Daoy (cell line): ENCODE data around the gene FZR1. TPM values are rescaled to one million over a fixed set of nuclear protein-coding genes. Genes with fewer than 3 reads are reported as not detected.
"Not testable (repeated sequence)": the region's sequence is repeated elsewhere in the genome, so short reads cannot be mapped to it uniquely, and the experiment has no call there.

Experiments
- DNase-seq: peaks from one replicate; pipeline ENCODE4 v3.0.0-alpha.2; 2015; ENCODE audit warnings: low read depth
- total RNA-seq: library from RNA; depleted of rRNA; stranded (reverse); fragments of >200 nt; shearing (Covaris generic); gene quantifications from 2 replicates; pipeline ENCODE4 v1.2.3, GENCODE V29; 2014

The FZR1 gene
- total RNA-seq, 1 experiment from 2014 or later, result 43.7 TPM

GRCh38 chr19:3494559-3494958 is 11.6 kb upstream of the FZR1 start:
- DNase-seq, result no peak

DNA sequence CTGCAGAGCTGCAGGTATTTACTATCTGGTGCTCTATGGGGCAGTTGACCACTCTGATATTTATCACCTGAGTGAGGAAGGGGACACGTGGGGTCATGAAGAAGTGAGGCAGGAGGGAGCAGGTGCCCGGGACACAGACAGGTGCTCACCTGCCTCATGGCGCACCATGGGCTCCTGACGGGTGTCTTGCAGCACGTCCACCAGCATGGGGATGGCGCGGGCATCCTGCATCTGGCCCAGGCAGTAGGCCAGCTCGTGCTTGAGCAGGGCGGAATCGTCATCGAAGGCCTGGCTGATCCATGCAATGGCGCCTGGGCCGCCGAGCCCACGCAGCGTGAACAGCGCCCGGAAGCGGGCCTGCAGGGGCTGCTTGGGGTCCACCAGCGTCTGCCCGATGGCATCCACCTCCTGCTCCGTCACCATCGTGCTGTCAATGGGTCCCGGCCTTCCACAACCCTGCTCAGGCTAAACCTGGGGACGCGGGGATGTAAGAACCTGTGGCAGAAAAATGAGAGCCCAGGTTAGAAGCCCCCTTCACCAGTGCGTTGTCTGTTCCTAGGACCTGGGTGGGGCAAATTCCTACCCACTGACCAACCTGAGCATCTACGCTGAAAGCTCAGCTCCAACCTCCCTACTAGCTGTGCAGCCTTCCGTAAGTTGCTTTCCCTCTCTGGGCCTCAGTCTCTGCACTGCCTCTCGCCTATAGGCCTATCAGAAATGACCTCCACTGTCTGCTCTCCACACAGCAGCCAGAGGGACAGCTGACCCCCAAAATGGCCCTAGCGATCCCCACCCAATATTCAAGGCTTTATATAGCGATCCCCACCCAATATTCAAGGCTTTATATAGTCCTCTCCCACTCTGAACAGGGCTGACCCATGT is 9.5 kb upstream of the FZR1 start:
- no peak for DNase-seq

GRCh38 chr19:3497757-3498520 is 8.2 kb upstream of the FZR1 start:
- DNase-seq, result no peak

DNA sequence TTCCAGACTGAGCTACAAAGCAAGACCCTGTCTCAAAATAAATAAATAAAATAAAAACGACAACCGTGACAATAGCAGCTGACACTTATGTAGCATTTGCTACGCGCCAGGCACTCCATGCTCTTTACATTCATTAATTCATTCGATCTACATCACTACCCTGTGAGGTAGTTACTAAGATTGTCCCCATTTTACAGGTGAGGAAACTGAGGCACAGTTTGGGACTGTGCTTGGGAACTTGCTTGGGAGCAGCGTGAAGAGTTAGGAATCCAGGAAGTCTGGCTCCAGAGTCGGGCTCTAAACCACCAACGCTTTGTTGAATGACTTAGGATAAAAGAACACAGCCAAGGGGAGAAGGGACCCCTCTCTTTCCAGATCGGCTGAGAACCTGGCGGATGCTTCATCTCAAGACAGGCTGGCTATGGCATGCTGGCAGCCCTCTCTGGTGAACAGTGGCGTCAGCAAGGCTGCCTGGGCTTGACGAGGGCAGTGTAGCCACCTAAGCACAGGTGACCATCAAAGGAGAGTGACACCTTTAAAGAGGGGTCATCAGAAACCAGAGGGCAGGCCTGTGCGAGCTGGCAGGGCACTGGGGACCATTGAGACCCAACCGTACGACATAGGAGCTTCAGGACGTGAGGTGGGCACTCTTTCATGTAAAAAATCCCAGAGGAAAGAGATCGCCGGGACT is 6.2 kb upstream of the FZR1 start:
- DNase-seq, result no peak

DNA sequence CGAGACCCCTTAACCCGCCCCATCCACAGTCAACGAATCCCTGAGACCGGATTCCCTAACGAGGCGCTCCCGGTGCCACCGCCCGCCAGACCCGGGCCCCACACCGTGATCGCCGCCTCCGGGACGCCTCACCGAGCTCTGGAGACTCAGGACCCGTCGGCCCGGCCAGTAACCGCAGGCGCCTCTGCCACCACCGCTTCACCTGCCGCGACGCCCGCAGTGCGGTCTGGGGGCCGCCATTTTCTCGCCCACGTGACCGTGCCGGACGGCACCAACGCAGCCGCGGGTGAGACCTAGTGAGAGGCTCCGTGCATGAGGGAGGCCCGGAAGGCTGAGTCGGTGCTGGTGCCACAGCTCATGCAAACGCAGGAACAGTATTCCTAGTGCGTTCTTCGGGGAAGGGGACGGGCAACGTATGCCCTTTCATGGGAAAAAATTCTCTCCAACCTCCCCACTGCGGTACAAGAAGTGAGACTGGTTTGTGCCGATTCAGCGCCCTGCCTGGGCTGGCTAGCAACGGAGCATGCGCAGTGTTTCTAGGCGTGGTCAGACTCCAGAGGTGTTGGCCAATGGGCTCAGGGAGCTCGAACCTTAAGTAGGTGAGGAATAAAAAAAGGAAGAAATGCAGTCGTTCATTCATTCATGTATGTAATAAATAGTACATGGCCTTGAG is 5.5 kb upstream of the FZR1 start, which contains the start of gene DOHH:
TSS of gene DOHH (minus strand) at position 246 of the 673 bp plus-strand sequence. CDS start 3,860 bp downstream, outside the sequence.
- peak; percentile 98 for DNase-seq

DNA sequence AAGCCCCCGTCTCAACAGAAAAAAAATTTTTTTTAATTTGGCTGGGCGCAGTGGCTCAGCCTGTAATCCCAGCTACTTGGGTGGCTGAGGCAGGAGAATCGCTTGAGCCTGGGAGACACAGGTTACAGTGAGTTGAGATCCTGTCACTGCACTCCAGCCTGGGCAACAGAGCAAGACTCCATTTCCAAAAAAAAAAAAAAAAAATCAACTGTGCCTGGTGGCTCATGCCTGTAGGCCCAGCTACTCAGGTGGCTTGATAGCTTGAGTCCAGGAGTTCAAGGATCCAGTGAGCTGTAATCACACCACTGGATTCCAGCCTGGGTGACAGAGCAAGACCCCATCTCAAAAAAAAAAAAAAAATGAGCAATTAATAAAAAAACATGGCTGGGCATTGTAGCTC is 4.3 kb upstream of the FZR1 start:
- DNase-seq, result no peak

GRCh38 chr19:3503036-3503572 is 3.0 kb upstream of the FZR1 start:
- peak; percentile 54 for DNase-seq

DNA sequence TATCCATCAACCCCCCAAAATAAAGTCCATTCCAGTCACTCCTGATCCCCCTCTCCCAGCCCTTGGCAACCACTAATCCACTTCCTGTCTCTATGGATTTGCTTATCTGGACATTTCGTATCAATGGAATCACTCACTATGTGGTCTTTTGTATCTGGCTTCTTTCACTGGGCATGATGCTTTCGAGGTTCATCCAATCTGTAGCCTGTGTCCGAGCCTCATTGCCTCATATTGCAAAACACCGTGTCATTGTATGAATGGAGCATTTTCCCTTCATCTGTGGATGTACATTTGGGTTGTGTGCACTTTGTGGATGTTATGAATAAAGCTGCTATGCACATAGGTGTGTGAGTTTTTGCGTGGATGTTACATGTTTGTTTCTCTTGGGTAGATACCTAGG is 1.4 kb upstream of the FZR1 start:
- DNase-seq, result no peak

DNA sequence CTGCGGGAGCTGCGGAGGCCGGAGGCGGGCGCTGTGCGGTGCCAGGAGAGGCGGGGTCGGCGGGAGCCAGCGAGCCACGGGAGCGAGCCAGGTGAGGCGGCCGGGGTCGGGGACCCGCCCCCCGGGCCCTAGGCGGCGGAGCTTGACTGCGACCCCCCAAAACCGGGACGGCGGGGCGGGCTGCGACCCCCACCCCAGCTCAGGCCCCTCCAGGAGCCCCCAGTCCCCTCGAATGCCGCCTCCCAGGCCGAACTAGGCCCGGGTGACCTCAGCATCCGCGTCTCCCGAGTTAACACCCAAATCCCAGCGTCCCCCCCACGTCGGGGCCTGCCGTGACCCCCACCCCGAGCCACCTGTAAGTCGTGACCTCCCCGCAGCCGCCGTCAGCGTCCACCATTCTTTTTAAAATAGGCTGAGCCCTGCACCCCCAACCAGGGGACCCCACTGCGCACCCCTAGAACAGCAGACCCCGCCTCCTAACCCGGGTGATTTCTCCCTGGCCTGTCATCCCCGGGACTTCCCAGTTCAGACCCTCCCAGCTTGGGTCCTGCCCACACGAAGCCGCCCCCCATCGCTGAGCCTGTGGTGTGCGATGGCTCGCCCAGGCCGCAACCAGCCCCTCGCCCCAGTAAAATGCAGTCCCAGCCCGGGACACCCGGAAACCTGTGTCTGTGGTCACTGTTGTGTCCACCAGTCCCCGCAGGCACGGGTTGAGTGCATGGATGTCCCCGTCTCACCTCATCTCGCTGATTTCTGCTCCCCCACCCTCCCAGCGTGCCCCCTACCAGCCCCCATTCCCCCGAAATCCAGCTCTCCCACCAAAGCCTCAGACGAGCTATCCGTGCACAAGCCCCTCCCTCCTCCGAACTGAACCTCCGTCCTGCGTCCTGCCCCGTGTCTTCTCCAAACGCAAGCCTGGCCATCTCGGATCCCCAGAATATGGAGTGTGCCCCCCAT is 551 bp downstream of the FZR1 start:
- DNase-seq, result peak; percentile 35

DNA sequence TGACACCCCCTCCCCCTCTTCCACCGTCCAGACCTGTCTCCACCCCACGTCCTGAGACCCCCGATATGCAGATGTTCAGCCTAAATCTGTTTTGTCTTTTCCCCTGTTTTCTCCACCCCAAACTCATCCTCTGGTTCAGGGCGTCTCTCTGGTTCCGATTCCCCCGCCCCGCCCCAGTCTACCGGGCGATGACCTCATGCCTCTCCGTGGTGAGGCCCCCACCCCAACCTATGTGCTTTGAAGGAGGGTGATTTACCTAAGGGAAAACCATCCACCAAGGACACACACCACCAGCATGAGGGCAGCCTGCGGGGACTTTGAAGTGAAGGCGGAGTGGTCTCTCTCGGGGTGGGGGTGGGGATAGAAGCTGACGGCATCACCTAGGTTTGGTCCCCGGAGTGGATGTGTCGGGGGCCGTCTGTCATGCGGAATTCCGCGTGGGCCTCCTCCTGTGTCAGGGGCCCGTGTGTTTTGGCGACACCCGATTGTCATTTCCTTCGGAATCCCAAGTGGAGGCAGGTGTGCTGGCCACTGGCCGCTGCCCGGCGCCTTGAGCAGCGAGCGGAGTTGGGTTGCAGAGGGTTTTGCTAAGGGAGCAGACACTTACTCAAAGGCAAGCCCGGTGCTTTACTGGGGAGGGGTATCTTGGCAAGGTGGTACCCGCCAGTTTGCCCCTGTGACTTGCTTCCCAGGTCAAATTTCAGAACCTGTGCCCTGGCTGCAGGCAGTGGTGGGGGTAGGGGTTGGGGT is 1.4 kb downstream of the FZR1 start:
- DNase-seq, result peak; percentile 39

DNA sequence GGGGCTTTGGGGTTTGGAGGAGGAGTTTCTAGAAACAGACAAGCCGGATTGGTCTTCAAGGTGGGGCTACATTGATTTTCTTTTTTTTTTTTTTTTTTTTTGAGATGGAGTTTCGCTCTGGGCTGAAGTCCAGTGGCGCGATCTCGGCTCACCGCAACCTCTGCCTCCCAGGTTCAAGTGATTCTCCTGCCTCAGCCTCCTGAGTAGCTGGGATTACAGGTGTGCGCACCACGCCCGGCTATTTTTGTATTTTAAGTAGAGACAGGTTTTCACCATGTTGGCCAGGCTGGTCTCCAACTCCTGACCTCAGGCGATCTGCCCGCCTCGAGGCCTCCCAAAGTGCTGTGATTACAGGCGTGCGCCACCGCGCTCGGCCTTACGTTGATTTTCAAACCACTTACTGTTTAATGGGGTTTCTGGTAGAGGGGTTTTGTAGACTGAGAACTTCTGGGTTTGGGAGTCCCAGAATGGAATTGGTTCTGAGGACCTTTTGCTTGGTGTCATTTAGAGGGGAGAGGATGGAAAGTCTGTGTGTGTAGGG is 2.1 kb downstream of the FZR1 start:
- not testable (repeated sequence) for DNase-seq

- DNase-seq, result peak; percentile 62
Measured at GRCh38 chr19:3508771-3509535, 2.8 kb downstream of the FZR1 start.

DNA sequence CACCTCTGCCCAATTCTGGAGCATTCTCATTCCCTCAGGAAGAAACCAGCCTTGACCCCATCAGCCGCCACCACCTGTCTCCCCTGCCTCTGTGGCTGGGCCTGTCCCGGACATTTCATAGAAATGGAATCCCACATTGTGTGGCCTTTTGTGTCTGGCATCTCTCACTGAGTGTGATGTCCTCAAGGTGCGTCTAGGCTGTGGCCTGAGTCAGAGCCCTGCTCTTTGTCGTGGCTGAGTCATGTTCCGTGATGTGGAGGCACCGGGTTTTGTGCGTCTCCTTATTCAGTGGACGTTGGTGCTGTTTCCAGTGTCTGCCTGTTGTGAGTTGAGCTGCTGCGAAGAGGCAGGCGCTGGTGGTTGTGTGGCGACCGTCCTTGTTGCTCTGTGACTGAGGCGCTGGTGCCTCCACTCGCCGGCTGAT is 3.5 kb downstream of the FZR1 start:
- peak; percentile 81 for DNase-seq

DNA sequence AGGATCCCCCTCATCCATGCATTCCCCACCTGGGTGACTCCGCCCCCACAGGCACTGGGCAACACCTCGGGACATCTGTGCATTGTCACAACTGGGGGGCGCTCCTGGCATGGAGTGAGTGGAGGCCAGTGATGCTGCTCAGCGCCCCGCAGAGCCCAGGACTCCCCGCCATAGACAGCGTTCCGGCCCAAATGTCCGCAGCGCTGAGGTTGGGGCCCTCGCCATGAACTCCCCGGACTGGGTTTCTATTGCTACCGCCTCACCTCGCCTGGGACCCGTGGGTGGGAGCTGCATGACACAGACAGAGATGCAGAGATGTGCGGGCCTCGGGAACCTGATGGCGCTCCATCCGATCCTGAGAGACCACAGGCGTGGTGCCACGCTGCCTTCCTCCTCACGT is 4.6 kb downstream of the FZR1 start:
- DNase-seq, result no peak

GRCh38 chr19:3511506-3512251 is 5.6 kb downstream of the FZR1 start:
- no peak for DNase-seq

DNA sequence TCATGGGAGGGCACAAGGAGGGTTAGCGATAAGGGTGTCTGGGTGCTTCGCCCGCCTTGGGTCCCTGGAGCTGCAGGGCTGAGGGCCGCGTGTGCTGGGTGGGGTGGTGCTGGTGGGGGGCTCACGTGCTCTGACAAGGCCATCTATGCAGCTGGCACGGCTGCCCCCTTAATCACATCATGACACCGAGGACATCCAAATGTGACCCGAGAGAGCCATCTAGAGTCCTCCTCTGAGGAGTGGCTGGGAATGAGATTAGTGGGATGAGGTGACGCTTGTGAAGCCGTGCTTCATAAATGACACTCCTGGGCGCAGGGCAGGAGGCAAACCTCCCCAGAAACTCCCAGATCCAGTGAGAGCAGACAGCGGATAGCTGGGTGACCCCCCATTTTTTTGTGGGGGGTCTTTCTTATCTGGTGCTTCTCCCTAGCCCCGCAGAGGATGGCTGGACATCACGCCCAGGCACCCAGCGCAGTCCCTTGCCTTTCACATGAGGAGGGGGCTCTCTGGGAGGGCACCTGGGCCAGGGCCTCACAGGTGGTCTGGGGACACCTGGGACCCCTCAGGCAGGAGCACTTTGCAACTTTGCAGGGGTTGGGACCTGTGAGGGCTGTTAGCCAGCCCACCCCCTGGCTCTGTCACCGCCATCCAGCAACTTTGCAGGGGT is 6.6 kb downstream of the FZR1 start:
- no peak for DNase-seq
